ENCODE results near the gene PARP8.

PARP8 gene

GRCh38 chr5:50702615-50703366 is 36.4 kb downstream of the PARP8 start:
- in situ Hi-C loops (cut with HindIII; ENCODE audit: low sequenced_read_pairs): no loop called here
- TF ChIP-seq CTCF (IDR thresholded peaks at IDR 0.05; ENCODE audit: low read depth, low read length): no peak
- H3K4me3 ChIP-seq (ENCODE audit: low read depth, low read length): no peak overlapping the region
- no peak for DNase-seq (ENCODE audit: low read depth, low spot score)

- TF ChIP-seq CTCF (IDR thresholded peaks at IDR 0.05; ENCODE audit: low read depth, low read length): no peak
These were observed 36.9 kb downstream of the PARP8 start for GRCh38 chr5:50703367-50703666.

GRCh38 chr5:50704730-50705129 is 38.3 kb downstream of the PARP8 start:
- DNase-seq (ENCODE audit: low read depth, low spot score): no peak
- no peak overlapping the region for H3K4me3 ChIP-seq (ENCODE audit: low read depth, low read length)
- in situ Hi-C loops (cut with HindIII; ENCODE audit: low sequenced_read_pairs): no loop called here
- TF ChIP-seq CTCF (IDR thresholded peaks at IDR 0.05; ENCODE audit: low read depth, low read length): no peak

More at GRCh38 chr5:50703367-50703666, 36.9 kb downstream of the PARP8 start:
- DNase-seq (ENCODE audit: low read depth, low spot score): no peak
- in situ Hi-C loops (cut with HindIII; ENCODE audit: low sequenced_read_pairs): no loop called here
- no peak overlapping the region for H3K4me3 ChIP-seq (ENCODE audit: low read depth, low read length)

- no peak for TF ChIP-seq CTCF (IDR thresholded peaks at IDR 0.05; ENCODE audit: low read depth, low read length)
- peak; percentile 39 for DNase-seq (ENCODE audit: low read depth, low spot score)
- H3K4me3 ChIP-seq (ENCODE audit: low read depth, low read length): no peak overlapping the region
- in situ Hi-C loops (cut with HindIII; ENCODE audit: low sequenced_read_pairs): no loop called here
These were observed 43.0 kb downstream of the PARP8 start for GRCh38 chr5:50709471-50709870.

- in situ Hi-C loops (cut with HindIII; ENCODE audit: low sequenced_read_pairs): no loop called here
- TF ChIP-seq CTCF (IDR thresholded peaks at IDR 0.05; ENCODE audit: low read depth, low read length): no peak
- no peak overlapping the region for H3K4me3 ChIP-seq (ENCODE audit: low read depth, low read length)
- no peak for DNase-seq (ENCODE audit: low read depth, low spot score)
These were observed 44.4 kb downstream of the PARP8 start for GRCh38 chr5:50710838-50711237.

- peak; percentile 3 for DNase-seq (ENCODE audit: low read depth, low spot score)
- in situ Hi-C loops (cut with HindIII; ENCODE audit: low sequenced_read_pairs): no loop called here
- TF ChIP-seq CTCF (IDR thresholded peaks at IDR 0.05; ENCODE audit: low read depth, low read length): no peak
- H3K4me3 ChIP-seq (ENCODE audit: low read depth, low read length): no peak overlapping the region
These were observed 44.8 kb downstream of the PARP8 start for GRCh38 chr5:50711280-50711679.

Measured in astrocyte of the spinal cord (primary cell).